Sciatic nerve (tissue), 2 donors: ENCODE data around the gene SYNPR. TPM values are rescaled to one million over a fixed set of nuclear protein-coding genes. Genes with fewer than 3 reads are reported as not detected.
"Not testable (repeated sequence)": the region's sequence is repeated elsewhere in the genome, so short reads cannot be mapped to it uniquely, and the experiment has no call there.

Source experiments
- ATAC-seq: fragments of 200-7000 bp; cut with Tn5 transposase; one replicate; pipeline ENCODE4 v1.9.1; 2020; ENCODE audit warnings: mild to moderate bottlenecking, moderate library complexity
- DNase-seq: peaks from one replicate; pipeline ENCODE4 v3.0.0-alpha.2; 2020; ENCODE audit warnings: low spot score
- intact Hi-C: fragments of 100-400 bp; cut with DNase I; formaldehyde crosslinking; loops from one replicate; pipeline ENCODE4 v1.14.2; 2022
- total RNA-seq: library from RNA; stranded (reverse); fragmentation: NEBNext Ultra II Directional; extraction: Animal tissue kit (Norgen Biotek cat#: 25700); gene quantifications from one replicate; pipeline ENCODE4 v1.2.1, GENCODE V29; 2021
- donor health status: DM: no; HTN: no; CAD: no.
- donor health status: DM: no; HTN: no; CAD: no.

Gene SYNPR
- not detected for total RNA-seq

DNA sequence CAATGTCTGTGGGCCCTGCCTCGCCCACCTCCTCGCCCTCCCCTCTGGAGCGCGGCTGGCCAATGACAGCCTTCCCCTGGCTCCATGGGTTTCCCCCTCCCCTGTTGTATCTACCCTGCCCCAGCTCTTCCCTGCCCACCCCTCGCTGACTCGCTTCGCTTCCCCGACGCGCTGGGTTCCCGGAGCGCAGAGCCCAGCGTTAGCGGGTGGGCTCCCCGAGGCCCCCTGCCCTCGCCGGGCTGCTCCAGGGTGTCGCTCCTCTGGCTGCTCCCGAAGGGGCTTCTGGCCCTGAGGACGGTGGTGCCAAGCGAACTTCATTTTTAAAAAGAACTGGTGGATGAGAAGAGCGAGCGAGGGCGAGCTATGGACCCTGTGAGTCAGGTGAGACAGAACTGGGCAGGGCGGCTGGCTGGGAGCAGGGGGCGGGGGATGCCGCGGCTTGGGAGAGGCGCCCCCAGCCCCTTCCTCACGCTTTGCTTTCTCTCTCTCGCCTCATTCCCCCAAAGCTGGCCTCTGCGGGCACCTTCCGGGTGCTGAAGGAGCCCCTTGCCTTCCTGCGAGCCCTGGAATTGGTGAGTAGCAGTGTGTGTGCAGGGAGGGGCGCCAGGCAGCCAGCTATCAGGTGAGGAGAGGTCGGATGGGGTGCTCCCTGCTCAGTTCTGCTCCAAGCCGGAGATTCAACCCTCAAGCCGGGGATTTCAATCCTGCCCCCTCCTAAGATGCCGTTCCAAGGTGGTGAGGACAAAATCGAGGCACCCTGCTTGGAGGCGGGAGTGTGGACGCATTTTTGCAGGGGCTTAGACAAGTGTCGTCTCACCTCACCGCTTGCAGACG, at the start of gene SYNPR:
Gene SYNPR (plus strand): TSS at position 138 of the 834 bp plus-strand sequence.
- ATAC-seq (no peak), DNase-seq (no peak)
- intact Hi-C loops, result no loop called here

DNA sequence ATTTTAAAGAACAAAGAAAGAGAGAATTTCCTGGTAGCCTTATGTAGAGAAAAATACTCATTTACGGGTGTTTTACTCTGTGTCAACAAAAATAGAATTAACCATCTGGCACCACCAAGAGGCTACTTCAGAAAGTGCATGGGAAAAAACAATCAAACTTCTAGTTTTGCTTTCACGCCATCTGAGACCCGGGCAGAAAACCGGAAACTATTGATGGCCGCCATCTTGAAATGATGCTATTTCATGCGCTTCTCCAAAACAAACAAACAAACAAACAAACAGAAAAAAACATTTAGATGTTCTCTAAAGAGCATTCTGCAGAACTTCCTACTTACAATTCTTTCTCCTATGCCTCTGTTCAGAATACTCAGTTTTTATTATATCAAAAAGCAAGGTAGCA, 49.4 kb upstream of the SYNPR start:
- intact Hi-C loops, result no loop called here
- ATAC-seq, result no peak
- no peak for DNase-seq

DNA sequence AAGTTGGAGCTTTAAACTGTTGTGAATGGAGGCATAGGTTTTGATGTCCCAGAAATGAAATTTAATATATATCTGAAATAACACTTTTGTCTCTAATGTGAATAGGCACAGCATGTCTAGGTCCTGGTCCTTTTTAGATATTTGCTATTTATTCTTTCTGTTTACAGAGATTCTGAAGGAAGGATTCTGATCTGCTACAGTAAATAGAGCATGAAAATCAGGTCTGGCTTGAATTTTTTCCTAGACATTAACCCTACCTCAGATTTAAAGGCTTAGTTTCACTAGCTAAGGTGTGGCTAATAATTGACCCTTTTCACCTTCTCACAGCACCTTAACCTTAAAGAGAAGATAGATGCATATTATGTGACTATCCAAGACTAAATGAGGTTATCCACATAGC, 48.0 kb upstream of the SYNPR start:
- ATAC-seq, result no peak
- no peak for DNase-seq
- intact Hi-C loops, result no loop called here

- intact Hi-C loops, result no loop called here
- DNase-seq (no peak), ATAC-seq (no peak)
Measured at GRCh38 chr3:63231643-63232042, 46.5 kb upstream of the SYNPR start.

DNA sequence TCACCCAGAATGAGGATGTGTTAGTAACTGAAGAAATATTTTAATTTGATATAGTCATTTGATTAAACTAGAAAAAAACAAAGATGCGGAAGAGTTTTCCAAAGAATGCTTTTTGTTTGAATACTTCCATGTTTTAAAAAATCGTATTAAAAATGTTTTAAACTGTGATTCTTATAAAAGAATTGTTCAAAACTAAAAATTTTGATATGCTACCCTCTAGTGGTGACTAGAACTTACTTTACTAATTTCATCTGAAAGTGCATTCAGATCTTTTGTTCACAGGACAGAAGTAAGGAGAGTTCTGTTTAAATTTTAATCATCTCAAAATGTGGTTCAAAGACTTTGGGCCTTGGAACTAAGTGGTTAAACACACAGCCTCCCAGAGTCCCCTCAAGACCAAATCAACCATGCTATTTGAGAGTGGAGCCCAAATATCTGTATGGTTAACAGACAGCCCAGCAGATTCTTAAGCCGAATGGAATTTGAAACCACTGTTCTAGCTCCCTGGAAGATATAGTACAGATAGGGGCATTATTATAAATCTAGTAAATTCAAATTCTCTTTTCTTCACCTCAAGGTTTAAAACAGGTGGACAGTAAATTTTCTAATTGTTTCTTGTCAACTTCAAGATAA, 45.2 kb upstream of the SYNPR start:
- no peak for DNase-seq
- no peak for ATAC-seq
- intact Hi-C loops, result no loop called here

DNA sequence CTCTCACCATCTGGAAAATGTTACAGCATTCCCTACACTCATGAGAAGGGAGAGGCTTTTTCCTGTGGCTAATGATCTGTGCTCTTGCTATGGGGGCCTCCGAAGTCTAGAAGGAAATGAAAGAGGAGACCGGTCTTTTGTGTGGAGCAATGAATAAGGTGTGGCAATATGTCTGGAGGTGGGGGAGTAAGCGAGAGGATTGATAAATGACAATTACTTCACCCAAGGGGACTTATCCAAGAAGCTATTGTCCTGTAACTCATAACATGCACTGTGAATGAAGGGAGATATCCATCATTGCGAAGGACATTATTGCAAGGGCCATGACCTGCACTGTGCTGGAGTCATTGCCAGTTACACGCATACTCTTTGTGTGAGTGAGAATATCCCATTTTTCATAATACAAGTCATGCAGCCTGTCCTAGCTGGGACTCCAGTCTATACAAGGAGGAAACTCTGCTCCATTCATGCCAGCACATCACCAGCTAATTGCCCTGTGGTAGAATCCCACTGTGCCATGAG, 37.7 kb upstream of the SYNPR start:
- intact Hi-C loops, result no loop called here
- DNase-seq (no peak), ATAC-seq (no peak)

GRCh38 chr3:63242124-63242523, 36.0 kb upstream of the SYNPR start:
- intact Hi-C loops, result no loop called here
- no peak for DNase-seq
- no peak for ATAC-seq

- intact Hi-C loops, result no loop called here
- no peak for ATAC-seq
- no peak for DNase-seq
Measured at GRCh38 chr3:63244486-63244885, 33.6 kb upstream of the SYNPR start.

- DNase-seq, result no peak
- ATAC-seq, result no peak
- intact Hi-C loops, result no loop called here
Measured at GRCh38 chr3:63245726-63246241, 32.3 kb upstream of the SYNPR start.

- ATAC-seq (no peak), DNase-seq (no peak)
- intact Hi-C loops, result no loop called here
Measured at GRCh38 chr3:63248015-63248414, 30.1 kb upstream of the SYNPR start.

- intact Hi-C loops, result no loop called here
- no peak for ATAC-seq
Measured at GRCh38 chr3:63251499-63251898, 26.6 kb upstream of the SYNPR start.

GRCh38 chr3:63255819-63256218, 22.3 kb upstream of the SYNPR start:
- ATAC-seq, intact Hi-C loops, DNase-seq: not testable (repeated sequence)

More at GRCh38 chr3:63251499-63251898, 26.6 kb upstream of the SYNPR start:
- no peak for DNase-seq

GRCh38 chr3:63264716-63265115, 13.4 kb upstream of the SYNPR start:
- DNase-seq (no peak), ATAC-seq (no peak)
- intact Hi-C loops, result no loop called here

GRCh38 chr3:63274359-63274758, 3.7 kb upstream of the SYNPR start:
- intact Hi-C loops, result no loop called here
- DNase-seq (no peak), ATAC-seq (no peak)

- ATAC-seq (no peak), DNase-seq (no peak)
- intact Hi-C loops, result no loop called here
Measured at GRCh38 chr3:63279005-63279841, 1.1 kb downstream of the SYNPR start.

GRCh38 chr3:63287610-63288009, 9.5 kb downstream of the SYNPR start:
- ATAC-seq, result no peak
- no peak for DNase-seq
- intact Hi-C loops, result no loop called here

GRCh38 chr3:63290686-63291085, 12.6 kb downstream of the SYNPR start:
- intact Hi-C loops, result no loop called here
- ATAC-seq, result no peak
- no peak for DNase-seq

GRCh38 chr3:63294332-63294731, 16.2 kb downstream of the SYNPR start:
- intact Hi-C loops, result no loop called here
- DNase-seq, result no peak
- no peak for ATAC-seq

DNA sequence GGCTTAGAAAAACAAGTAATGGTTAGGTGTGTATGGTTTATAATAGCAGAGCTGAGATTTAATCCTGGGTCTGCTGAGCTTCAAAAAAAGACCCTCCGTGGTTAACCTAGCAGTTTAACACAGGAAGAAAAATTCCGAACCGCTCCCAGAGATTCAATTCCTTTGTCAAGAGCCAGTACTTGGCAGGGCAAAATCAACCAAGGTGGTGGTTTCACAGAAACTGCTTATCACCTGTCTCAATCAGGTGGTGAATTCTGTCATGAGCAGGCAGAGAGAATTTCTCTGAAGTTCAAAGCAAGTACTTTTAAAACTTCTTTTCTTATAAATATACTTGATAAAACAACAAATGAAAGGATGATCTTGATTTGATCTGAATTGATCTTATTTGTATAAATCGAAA, 17.2 kb downstream of the SYNPR start:
- intact Hi-C loops, result no loop called here
- ATAC-seq (no peak), DNase-seq (no peak)
